SK-N-DZ (cell line): Measurements from ENCODE around the gene TLR9.
"Not testable (repeated sequence)": the region's sequence is repeated elsewhere in the genome, so short reads cannot be mapped to it uniquely, and the experiment has no call there.

ENCODE experiments used
- DNase-seq: peaks from one replicate; pipeline ENCODE4 v3.0.0-alpha.2; 2015; ENCODE audit warnings: low spot score

TLR9 gene

DNA sequence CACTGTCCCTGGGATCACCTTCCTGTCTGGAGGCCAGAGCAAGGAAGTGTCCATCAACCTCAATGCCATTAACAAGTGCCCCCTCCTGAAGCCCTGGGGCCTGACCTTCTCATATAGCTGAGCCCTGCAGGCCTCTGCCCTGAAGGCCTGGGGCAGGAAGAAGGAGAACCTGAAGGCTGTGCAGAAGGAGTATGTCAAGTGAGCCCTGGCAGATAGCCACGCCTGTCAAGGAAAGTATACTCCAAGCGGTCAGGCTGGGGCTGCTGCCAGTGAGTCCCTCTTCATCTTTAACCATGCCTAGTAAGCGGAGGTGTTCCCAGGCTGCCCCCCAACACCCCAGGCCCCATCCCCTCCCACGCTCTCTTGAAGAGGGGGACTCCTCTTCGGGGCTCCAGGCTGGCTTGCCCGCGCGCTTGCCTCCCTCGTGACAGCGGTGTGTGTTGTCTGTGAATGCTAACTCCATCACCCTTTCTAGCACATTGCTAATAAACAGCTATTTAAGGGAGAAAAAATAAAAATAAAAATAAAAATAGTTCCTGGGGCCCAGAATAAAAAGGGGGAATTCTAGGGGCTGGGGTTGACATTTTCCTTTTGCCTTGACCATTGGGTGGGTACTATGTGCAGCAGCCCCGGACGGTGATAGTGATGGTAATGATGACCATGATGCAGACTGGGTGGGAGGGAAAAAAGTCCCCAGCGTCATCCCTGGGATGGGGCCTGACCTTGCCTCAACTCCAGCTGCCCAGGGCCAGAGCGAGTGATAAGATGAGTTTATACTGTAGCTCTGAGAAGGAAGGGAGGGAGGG is 30.8 kb downstream of the TLR9 start:
- no peak for DNase-seq

DNA sequence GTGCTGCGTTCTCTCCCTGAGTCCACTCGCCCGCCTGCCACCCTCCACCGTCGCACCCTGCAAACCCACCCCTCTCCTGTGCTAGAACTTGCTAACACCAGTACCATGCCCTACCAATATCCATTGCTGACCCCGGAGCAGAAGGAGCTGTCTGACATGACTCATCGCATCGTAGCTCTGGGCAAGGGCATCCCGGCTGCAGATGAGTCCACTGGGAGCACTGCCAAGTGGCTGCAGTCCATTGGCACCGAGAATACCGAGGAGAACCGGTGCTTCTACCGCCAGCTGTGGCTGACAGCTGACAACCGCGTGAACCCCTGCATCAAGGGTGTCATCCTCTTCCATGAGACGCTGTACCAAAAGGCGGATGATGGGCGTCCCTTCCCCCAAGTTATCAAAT is 32.4 kb downstream of the TLR9 start:
- DNase-seq, result no peak

DNA sequence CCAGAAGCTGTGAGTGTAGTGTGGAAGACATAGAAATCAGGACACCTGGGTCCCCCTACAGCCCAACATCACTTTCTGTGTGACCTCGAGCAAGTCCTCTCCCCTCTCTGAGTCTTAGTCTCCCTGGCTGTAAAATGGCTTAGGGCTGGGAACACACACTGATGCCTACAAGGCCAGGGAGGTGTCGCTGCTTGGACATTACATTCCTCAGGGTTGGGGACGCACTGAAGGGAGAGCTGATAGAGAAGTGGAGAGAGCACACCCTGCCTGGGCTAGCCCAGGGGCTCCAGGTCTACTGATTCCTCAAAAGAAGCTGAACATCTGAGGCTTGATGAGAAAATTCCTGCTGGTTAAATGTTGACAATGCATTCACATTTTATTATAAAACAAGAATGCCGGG is 33.8 kb downstream of the TLR9 start:
- DNase-seq, result no peak

DNA sequence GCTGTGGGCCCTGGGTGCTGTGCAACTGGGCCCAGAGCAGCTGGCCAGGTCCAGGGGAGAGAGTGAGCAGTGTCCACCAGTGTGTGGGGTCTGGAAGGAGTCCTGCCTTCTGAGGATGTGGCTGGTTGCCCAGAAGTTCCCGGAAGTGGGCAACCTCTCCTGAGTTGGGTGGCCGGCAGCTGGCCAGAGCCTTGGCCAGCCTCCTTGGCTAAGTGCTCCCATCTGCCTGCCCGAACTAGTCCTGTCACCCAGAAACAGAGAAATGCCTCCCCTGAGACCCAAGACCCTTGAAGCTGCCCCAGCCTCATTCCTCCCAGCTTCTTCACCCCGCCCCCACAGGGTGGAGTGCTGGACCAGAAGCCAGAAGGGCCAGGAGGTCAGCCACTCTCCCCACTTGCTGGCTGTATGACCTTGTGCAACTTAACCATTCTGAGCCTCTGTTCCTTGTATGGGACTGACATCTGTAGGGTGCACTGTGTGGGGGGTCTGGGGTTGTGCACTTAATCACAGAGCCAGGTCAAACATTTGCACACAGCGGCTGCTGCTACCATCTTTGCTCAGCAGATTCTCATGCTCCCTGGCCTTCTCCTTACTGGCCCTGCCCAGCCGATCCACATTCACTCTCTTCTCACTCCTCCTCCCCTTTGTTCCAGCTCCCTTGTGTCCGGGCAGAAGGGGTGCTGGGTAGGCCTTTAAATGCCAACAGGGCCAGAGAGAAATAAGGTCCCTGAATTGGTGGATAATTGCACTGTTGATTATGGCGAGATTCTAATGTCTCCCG is 35.0 kb downstream of the TLR9 start:
- no peak for DNase-seq

DNA sequence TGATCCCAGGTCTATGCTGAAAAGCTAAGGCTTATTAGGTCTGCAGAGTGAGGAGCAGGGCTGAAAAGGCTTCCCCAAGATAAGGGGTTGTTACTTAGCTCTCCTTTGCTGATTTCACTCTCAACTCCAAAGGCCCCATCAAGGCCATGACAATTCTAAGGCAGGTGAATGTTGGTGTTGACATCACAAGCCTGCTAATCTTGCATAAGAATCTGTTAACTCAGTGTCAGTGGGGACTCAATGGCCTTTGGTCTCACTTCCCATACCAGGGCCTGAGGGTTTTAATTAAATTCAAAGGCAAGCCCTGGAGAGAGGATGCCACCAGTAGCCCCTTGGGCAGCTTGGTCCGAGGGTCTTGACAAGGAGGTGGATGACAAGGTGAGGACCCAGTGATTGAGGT is 36.9 kb downstream of the TLR9 start:
- DNase-seq, result no peak

DNA sequence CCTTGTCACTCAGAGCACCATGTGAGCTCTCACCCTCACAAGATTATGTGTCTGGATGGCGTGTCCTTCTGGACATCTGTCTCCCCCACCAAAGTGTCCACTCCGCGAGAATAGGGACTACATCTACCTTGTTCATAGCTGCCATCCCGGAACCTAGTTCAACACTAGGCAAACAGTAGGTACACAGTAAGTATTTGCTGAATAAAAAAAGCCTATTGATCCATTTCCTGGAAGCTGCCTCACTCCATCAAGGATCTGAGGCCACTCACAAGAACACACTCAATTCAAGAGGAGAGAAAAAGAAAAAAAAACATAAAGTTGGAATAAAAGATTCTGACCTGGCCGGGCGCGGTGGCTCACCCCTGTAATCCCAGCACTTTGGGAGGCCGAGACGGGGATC is 38.7 kb downstream of the TLR9 start:
- no peak for DNase-seq

DNA sequence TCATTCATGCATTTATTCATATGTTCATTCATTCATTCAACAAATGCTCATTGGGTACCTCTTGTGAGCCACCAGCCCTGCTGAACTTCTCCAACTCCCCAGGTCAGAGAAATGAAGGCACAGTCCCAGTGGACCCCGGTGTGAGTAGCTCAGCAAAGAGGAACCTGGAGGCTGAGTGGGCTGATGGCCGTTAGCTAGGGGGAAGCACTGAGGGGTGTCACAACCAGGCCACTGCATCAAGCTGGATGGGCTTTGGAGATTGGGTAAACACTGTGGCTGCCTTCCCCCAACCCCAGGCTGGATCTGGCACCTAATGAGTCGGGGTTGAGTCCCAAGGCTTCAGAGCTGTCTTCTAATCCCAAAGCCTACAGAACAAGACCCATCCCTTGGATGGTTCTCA is 39.6 kb downstream of the TLR9 start:
- DNase-seq, result no peak

DNA sequence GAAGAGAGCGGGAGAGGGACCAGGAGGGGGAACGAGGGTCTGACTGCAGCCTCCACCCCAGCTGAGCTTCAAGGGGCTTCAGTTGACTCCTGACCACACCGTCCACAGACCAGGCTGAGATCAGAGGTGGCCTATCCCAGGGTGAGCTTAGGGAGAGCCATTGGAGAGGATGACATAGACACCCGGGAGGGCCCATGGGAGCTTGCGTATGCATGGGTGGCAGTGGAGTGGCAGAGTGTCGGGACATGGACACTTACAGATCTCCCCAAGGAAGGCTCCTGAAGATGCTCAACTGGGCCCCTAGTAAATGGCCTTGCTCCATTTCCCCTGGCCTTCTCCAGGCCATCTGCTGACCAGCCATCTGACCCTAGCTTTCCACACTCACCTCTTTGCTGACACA is 40.1 kb downstream of the TLR9 start:
- no peak for DNase-seq

DNA sequence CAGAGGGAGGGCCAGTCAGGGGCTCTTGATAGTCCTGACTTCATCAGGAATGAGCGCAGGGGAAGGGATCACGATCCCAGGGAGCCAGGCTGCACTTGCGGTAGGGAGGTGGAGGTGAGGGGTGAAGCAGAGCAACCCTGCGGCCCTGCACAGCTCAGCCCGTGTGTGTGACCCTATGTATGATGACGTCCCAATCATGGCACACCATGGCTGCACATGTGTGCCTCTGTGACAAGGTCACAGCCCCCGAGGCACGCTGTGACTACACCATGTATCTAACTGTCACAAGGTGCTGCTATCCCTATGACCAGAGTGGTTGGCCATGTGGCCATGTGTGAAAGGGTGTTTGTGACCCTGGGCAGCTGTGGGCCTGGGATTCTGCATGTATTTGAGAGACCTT is 40.8 kb downstream of the TLR9 start:
- DNase-seq, result no peak

DNA sequence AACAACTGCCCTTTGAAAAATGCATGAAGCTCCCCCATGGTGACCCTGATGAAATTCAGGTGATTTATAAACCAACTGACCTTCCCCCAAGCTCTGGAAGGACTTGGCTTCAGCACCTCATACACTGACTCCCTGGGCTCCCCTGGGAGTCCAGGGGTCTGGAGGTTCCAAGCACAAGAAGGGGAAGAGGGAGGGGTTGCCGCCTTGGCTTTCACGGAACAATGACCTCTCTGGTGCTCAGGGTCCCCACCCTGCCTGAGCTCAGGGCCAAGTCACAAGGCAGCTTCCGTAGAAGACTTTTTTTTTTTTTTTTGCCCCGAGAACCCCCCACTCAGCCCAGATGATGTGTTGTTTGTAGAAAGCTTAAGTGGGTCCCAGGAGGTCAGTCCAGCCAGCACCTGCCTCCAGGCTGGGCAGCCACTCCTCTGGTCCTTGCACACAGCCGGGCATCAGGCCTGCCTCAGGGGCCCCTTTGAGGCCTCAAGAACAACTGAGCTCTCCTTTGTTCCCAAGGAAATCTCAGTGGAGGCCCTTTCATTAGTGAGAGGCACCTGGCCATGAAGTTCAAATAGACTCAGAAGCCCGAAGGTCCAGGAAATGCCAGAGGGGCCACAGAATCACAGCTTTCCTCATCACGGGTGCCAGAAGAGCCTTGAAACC is 41.5 kb downstream of the TLR9 start:
- no peak for DNase-seq

DNA sequence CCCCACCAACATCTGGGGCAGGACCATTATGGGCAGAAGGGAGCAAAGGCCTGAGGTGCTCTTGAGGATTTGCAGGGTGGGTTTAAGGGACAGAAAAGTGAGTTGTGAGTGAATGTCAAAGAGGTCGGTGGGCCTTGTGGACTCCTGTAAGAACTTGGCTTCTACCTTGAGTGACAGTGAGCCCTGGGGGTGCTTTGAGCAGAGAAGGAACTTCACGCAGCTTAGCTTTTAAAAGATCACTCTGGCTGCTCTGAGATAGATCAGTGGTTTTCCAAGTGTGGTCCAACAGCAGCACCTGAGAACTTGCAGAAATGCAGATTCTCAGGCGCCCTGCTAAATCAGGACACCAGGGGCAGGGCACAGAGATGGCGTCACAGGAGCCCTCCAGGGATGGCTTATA is 42.8 kb downstream of the TLR9 start:
- DNase-seq, result no peak

DNA sequence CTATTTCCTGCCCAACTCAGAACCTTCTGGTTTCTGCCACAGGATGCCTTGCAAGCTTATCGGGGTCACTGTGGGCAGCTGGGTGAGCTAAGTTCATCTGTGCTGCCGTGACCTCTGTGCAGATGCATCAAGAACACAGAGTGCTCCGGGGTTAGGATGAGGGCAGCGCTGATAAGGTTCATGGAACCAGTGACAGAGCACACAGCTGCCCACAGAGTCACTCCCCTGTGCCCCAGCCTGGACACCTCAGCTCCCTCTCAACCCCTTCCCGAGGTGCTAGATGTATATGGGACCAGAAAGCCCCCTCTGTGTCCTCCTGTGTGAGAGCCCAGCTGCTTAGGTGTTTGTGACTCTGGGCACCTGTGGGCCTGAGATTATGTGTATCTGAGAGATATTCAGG is 43.2 kb downstream of the TLR9 start:
- no peak for DNase-seq

DNA sequence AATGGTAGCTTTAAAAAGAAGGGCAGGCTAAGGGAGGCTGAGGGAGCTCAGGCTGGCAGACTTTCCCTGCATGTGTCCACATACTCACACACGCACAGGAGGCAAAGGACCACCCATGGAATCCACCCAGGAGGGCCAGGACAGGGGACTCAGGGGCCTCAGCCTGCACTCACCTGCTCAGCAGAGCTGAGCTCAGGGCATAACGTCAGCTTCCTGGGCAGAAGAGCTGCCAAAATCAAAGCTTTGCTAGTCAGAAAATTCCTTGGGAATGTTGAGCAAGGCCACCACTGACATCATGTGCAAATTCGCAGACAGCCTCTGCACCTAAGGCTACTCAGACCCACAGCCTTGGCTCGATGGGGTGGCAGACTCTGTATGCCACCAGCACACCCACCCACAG is 43.9 kb downstream of the TLR9 start:
- no peak for DNase-seq

DNA sequence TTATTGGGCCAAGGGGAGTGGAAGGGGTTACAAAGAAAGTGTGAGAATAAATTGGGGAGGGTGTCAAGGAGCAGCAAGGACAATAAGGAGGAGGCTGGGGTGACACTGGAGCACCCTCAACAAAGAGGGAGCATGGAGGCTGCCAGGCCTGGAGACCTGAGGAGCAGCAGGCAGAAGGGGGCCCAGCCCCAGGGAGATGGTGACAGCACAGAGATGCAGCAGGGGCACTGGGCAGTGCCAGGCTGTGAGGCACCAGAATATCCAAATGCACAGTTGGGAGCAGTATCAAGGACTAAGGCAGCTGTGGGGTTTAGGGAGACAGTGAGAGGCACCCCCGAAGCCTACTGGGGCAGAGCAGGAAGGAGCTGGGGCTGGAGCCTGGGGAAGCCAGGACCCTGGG is 46.9 kb downstream of the TLR9 start:
- no peak for DNase-seq

DNA sequence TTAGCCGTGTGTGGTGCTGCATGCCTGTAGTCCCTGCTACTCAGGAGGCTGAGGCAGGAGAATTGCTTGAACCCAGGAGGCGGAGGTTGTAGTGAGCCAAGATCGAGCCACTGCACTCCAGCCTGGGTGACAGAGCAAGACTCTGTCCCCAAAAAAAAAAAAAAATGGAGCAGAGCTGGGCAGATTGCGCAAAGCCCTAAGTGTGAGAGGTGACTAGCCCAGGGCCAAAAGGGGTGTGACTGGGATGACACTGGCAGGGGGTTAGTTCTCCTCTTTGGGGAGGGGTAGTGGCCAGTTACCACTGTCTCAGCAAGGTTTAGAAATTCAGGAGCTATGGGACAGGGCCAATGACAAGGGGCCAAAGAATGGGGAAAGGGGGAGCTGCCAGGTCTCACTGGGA is 47.3 kb downstream of the TLR9 start:
- DNase-seq, result not testable (repeated sequence)

DNA sequence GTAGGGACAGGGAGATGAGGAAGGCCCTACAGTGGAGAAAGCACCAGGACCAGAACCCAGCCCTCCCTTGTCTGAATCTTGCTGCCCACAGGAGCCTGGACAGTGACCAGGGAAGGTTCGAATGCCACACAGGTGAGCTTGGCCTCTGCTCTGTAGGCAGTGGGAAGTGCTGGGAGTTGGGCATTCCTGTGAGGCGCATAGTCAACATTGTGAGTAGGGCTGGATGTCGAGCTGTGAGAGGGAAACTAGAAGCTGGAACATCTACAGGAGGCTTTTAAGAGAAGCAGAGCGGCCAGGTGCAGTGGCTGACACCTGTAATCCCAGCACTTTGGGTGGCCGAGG is 47.8 kb downstream of the TLR9 start:
- DNase-seq, result no peak

DNA sequence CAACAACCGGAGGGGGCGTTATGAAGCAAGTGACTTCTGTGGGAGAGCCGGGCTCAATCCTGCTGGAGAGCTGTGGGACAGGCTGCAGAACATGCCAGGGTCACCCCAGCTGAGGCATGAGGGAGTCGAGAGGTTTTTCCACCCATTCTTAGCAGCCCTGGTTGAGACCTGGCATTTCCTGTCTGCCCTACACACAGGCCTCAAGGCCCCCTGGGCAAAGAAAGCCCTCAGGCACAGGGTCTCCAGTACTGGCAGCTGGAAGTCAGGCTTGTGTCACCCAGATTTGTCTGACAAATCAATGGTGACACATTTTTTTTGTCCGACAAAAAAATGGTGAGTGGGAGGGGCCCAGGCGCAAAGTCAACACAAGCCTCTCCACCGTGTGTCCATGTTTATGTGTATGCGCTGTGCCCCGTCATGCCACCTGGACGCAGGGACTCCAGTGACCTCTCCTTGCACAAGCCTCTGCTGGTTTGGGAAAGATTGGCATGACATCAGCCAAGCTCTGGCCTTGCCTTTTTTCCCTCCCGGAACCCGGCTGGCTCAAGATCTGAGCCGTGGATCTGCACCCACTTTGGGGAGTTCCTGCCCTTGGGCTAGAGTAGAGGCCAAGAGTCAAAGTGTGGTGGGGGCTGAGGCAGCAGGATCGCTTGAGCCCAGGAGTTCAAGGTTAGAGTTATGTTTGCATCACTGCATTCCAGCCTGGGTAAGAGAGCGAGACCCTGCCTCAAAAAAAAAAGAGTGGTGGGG is 48.3 kb downstream of the TLR9 start:
- no peak for DNase-seq

DNA sequence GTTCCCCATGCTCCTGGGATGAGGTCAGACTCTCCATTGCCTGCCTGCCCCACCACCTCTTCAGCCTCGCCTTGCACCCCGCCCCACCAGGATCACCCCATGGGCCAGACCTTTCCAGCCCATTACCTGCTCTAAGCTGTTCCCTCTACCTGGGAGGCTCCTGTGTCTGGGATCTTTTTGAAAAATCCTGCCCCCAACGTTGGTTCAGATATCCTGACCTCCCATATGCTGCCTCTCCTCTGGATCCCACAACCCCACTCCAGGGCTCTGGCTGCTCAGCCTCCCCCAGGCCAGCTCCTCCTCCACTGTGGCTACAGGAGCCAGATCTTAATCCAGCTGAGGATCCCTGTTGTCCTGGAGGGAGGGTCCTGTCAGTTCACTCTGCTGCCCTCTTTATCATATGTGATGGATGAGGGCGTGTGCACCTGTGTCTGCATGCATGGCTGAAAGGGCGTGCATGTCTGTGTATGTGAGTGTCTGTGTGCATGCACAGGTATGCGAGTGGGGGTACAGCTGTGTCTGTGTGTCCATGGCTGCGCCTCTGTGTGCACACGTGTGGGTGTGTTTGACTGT is 49.2 kb downstream of the TLR9 start:
- no peak for DNase-seq

DNA sequence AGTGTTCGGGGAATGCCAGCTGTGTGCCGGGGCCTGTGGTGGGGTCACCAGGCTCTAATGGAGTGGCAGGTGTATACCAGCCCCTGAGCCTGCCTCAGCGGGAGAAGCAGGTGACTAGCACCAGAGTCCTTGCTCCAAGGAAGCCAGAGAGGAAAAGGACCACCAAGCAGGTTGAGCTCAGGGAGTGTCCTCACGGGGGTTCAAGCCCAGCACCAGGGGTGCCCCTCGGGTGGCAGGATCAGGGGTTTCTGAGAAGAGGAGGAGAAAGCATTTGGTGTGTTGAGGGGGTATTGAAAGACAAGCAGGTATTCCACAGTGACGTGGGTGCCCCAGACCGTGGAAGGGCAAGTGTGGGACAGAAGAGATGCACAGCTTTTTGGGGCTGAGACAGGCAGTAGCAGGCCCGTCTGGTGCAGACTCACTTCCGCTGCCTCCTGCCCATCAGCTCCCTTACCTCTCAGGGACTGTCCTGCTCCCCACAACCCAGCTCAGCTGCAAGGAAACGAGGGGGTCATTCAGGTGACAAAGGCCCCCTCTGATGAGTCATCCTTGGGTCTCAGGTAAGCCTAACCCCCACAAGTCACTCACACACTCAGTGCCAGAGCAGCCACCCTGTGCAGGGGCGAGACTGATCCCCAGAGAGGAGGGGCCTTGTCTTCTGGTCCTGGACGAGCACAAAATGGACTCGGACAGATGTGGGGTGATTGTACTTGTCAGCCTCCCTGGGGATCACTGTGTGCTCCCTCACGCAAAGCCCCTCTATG is 49.8 kb downstream of the TLR9 start:
- no peak for DNase-seq

DNA sequence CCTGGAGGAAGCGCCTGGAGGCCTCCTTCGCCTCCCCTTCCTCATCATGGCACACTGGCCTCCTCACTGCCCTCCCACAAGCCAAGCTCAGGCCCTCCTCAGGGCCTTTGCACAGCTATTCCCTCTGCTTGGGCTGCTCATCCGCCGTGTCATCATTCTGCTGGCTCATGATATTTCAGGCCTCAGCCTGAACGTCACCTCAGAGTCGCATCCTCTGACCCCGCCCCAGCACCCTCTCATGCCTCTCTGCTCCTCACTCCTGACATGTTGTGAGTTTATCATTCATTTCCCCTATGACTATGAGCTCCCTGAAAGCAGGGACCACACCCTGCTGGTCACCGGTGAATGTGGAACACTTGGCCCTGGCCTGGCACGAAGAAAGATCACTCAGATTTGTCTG is 50.5 kb downstream of the TLR9 start:
- no peak for DNase-seq

DNA sequence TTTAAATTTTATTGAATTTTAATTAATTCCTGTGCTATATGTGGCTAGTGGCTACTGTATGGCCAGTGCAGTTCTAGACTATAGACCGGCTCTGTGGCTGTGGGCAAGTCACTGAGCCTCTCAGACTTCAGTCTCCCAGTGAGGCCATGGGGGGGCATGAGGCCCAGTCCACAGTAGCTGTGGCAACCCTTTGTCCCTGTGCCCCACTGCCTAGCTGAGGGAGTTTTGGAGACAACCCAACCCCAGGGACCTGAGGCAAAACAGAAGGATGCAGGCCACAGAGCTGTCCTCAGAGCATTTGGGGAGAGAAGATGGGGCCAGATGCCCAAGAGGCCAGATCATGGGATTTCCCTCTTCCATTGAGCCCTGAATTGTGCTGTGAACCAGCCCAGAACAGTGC is 52.3 kb downstream of the TLR9 start:
- DNase-seq, result no peak
